GM10266 (cell line): ENCODE data around the gene ASPM.
"Not testable (repeated sequence)": the region's sequence is repeated elsewhere in the genome, so short reads cannot be mapped to it uniquely, and the experiment has no call there.

Source experiments
- DNase-seq: peaks from one replicate; pipeline ENCODE4 v3.0.0; 2012; ENCODE audit errors: extremely low spot score
- CTCF ChIP-seq: IDR thresholded peaks from 2 replicates; pipeline ENCODE4 v1.5.1; 2012; ENCODE audit warnings: mild to moderate bottlenecking, low read depth; ENCODE audit not compliant: control insufficient read depth, insufficient read depth; ENCODE audit errors: missing control alignments

Gene ASPM

GRCh38 chr1:197099444-197099843 is 47.0 kb downstream of the ASPM start:
- no peak for DNase-seq
- no peak for TF ChIP-seq CTCF

DNA sequence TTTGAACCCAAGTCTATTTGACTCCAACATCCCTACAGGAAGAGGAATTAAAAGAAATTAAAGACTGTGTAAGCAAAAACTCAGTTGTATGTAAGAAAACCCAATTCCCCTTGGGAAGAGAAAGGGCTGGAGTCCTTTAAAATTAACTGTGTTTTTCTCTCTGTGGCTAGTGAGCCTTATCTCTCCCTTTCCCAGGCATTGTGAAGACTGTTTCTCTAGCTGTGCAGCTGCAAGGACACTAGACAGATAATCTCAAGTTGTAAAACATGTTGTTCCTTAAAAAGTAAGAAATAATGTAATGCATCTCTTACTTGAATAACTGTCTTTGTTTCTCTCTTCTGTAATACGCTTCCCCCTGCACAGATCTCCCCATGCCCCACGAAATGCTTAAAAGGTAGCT is 49.5 kb downstream of the ASPM start:
- not testable (repeated sequence) for DNase-seq

DNA sequence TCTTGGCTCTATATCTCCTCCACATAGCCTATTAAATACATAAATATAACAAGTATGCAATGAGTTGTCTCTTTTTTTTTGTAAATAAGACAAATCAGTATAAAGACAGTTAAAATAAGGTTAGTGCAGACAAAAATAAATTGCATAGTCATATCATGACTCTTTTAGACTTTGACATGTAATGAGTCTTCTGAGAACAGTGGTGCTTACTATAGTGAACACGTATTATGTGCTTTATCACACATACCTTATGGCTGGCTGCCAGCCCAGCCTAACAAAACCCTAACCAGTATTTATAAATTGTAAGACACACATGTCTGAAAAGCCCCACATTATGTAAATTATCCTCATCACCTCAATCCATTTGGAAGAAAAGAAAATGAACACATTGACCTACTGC is 50.3 kb downstream of the ASPM start:
- peak; percentile 2 for DNase-seq

DNA sequence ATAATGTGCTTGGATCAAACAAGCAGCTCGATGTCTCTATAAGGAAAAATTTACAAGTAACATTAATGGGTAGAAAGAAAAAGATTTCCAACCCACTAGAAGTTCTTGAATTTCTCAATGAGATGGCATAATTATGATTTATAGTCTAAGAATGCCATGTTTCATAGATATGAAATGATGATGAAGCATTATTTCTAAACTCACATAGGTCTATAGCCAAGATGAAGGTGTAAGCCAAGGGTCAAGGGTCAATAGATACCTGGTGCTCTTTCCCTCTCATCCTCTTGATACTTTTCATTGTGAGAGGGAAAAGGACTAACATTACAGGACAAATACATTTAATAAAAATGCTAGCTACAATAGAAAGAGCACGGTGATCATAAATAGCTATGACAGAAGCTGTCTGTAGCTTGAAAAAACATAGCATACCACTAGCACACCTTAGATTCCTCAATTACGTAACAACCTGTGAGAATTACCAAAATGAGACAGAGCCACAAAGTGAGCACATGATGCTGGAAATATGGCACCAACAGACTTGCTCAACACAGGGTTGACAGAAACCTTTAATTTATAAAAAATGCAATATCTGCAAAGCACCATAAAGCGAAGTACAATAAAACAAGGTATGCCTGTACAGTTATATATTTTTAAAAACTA is 53.1 kb downstream of the ASPM start:
- DNase-seq, result no peak
- TF ChIP-seq CTCF, result no peak

More for the DNA sequence above, 50.3 kb downstream of the ASPM start:
- TF ChIP-seq CTCF, result no peak

DNA sequence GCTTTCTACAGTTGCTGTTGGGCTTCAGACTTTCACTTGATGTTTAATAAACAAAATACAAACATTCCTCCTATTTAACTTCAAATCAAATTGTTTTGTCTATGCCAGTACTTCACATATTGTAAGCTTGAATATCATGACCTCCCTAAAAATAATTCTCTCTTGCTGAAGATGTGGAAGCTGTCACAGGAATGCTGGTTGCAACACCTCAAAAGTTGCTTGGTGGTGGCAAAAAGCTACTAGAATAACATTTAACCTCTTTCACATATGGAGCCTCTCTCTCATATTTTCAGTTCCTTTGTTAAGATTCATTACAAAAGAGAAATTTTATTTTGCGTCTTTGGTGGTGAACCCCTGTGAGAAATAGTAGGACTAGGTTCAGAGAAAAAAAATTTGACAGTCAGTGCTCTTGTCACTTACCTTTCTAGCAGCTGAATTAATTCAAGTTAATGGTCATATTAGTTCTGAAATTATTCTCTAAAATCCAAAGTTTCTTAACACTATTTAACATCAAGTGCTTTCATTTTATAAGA is 53.9 kb downstream of the ASPM start:
- no peak for DNase-seq
- no peak for TF ChIP-seq CTCF

DNA sequence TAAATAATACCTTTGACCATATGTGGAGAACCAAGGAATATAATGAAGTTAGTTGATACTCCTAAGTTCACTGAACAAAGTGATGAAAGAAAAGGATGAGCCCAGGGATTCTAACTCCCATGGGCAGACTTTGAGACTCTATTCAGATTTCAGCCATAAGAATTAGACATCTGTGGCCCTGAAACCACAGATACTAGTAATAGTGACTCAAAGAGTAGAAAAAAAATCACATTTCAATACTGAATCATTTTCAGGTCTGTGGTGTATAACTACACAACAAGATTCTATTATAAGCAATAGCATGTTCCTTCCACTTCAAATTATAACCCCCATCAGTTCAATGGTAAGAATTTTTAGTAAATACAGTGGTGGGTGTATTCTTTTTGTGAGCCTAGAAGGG is 63.0 kb downstream of the ASPM start:
- no peak for DNase-seq
- TF ChIP-seq CTCF, result no peak

DNA sequence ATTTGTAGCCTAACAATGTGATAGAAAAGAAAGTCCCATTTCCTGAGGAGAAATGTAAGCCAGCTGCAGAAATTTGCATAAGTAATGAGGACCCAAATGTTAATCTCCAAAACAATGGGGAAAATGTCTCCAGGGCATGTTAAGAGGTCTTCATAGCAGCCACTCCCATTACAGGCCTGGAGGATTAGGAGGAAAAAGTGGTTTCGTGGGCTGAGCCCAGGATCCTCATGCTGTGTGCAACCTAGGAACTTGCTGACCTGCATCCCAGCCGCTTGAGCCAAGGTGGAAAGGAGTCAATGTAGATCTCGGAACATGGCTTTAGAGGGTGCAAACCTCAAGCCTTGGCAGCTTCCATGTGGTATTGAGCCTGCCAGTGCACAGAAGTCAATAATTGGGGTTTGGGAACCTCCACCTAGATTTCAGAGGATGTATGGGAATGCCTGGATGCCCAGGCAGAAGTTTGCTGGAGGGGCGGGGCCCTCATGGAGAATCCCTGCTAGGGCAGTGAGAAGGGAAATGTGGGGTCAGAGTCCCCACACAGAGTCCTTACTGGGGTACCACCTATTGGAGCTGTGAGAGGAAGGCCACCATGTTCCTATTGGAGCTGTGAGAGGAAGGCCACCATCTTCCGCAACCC is 65.2 kb downstream of the ASPM start:
- no peak for DNase-seq
- no peak for TF ChIP-seq CTCF
